ACC112 (cell line): ENCODE data around the gene PPP2CA.
"Not testable (repeated sequence)": the region's sequence is repeated elsewhere in the genome, so short reads cannot be mapped to it uniquely, and the experiment has no call there.

Experiments used
- H2AFZ ChIP-seq: fragments of 200-600 bp; sonication (generic); one replicate; pipeline ENCODE4 v1.6.0; 2017; ENCODE audit warnings: antibody characterized with exemption, low read length; ENCODE audit not compliant: unreplicated experiment
- H3K27ac ChIP-seq: fragments of 200-600 bp; sonication (generic); 2 replicates; pipeline ENCODE4 v1.5.1; 2014; ENCODE audit warnings: low read depth, mild to moderate bottlenecking, antibody characterized with exemption, low read length, moderate library complexity
- H3K27me3 ChIP-seq: fragments of 200-600 bp; sonication (generic); 2 replicates; pipeline ENCODE4 v1.6.1; 2014; ENCODE audit warnings: mild to moderate bottlenecking, antibody characterized with exemption, low read length, moderate library complexity, mixed read lengths; ENCODE audit not compliant: insufficient read depth
- H3K36me3 ChIP-seq: fragments of 200-600 bp; sonication (generic); 2 replicates; pipeline ENCODE4 v1.6.1; 2016; ENCODE audit warnings: mild to moderate bottlenecking, antibody characterized with exemption, low read length, moderate library complexity, mixed read lengths; ENCODE audit not compliant: insufficient read depth
- H3K4me1 ChIP-seq: fragments of 200-600 bp; sonication (generic); one replicate; pipeline ENCODE4 v1.6.1; 2016; ENCODE audit warnings: low read length, mixed read lengths; ENCODE audit not compliant: insufficient read depth, unreplicated experiment, control insufficient read depth
- H3K4me3 ChIP-seq: fragments of 200-600 bp; sonication (generic); 2 replicates; pipeline ENCODE4 v1.5.1; 2014; ENCODE audit warnings: mild to moderate bottlenecking, low read depth, low read length
- H3K79me2 ChIP-seq: fragments of 200-600 bp; sonication (generic); one replicate; pipeline ENCODE4 v1.6.0; 2016; ENCODE audit warnings: low read length; ENCODE audit not compliant: control insufficient read depth, unreplicated experiment, insufficient read depth

Gene PPP2CA

DNA sequence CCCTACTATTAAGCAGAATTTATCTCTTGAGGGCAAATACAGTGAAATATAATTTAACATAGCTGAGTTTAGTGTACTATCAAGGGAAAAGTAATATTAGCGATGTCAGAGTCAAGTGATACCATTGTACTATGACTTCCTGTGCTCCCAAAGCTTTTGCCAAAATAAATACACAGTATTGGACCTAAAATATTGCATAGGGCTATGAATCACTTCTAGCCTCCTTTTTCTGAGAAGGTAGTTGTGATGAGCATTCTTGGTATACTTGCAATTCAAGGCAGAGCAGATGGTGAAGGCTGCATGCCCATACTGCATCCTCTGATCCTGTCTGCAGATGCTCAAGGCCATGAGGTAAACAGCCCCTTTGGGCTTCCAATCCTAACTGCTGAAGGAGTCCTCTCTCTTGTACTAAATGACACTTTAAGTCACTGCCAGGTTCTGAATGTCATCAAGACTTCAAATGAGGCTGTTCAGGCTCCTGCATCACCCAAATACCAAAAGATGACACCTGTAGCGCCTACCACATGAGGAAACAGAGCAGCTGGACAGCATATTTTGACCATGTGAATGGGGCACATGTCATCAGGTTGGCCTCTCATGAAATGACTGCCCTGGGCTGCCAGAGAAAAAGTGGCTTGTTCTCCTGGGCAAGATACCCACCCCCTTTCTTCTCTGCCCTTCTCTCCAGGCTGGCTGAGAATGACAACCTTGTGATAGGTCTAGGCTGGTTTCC is 29.7 kb upstream of the PPP2CA start:
- Histone ChIP-seq H3K79me2 (no peaks in the 10 kb centered on the region), H2AFZ (no peak overlapping the region), H3K36me3 (no peaks in the 10 kb centered on the region), H3K4me3 (no peak overlapping the region; the same call in 1 of the 2 replicates), H3K27me3 (no peaks in the 10 kb centered on the region), H3K4me1 (peaks cover 30% of the 10 kb centered on the region), H3K27ac (peak overlapping the region; percentile 68)

DNA sequence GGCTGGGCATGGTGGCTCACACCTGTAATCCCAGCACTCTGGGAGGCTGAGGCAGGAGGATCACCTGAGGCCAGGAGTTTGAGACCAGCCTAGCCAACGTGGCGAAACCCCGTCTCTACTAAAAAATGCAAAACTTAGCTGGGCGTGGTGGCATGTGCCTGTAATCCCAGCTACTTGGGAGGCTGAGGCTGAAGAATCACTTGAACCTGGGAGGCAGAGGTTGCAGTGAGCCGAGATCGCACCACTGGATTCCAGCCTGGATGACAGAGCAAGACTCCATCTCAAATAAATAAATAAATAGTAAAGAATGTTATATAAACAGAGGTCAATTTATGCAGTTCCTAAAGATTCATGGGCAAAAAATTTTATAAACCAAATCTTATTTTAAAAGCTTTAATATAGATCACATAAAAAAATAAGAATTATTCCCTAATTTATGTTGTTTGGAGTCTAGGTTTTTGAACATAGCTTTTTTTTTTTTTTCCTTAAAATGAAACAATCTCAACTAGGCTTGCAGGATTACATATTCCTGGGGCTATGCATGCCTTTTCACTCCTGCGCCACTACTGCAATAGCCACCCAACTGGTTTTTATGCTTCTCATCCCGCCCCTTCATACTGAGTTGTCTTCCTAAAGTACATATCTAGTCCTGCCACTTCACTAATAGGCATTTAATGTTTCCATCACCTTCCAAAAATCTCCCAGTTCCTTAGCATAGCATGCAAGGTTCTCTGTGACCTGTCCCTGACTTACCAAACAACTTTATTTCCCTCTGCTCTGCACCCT is 27.7 kb upstream of the PPP2CA start:
- H3K27ac ChIP-seq, result peak overlapping the region; percentile 62
- H3K4me1 ChIP-seq, result peaks cover 30% of the 10 kb centered on the region
- H3K4me3 ChIP-seq, H3K36me3 ChIP-seq, H2AFZ ChIP-seq, H3K27me3 ChIP-seq, H3K79me2 ChIP-seq: not testable (repeated sequence)

DNA sequence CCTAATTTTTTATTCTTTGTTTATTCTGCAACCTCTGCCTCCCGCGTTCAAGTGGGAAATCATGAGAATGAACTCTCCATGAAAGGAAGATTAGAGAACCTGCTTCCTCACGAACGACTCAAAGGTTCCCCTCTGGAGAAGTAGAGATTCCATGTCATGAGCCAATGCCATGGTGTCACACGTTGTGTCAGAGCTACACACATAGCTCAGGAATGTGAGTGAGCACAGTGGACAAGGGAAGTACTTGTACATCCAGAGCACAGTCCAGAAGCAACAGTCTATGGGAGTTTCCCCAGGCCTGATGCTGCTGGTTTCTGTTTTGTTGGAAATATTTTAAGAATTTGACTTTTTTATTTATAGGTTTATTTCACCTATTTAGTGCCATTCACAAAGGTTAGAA is 26.8 kb upstream of the PPP2CA start:
- no peaks in the 10 kb centered on the region for H3K36me3 ChIP-seq
- peak overlapping the region; percentile 62 for H3K27ac ChIP-seq
- no peak overlapping the region for H3K4me3 ChIP-seq
- peaks cover 38% of the 10 kb centered on the region for H3K4me1 ChIP-seq
- H3K79me2 ChIP-seq, result no peaks in the 10 kb centered on the region
- no peak overlapping the region for H2AFZ ChIP-seq
- no peaks in the 10 kb centered on the region for H3K27me3 ChIP-seq

DNA sequence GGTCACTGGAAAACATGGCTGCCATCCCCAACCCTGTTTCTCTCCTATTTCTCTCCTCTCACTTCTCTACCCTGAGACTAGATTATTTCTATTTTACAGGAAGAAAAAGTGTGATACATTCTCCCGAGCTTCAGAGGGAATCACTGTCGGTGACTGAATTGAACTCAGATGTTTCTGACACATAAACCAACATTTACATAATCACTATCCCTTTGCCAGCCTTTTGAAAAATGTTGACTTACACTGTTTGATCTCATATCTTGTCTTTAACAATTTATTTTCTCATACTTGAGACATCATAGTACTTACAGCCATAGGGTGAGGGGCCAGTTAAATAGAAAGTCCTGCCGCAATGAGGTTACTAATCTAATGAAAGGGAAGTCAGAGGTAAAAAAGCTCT is 25.1 kb upstream of the PPP2CA start:
- H3K4me1 ChIP-seq, result peaks cover 46% of the 10 kb centered on the region
- no peak overlapping the region for H3K27ac ChIP-seq
- no peak overlapping the region for H2AFZ ChIP-seq
- no peaks in the 10 kb centered on the region for H3K79me2 ChIP-seq
- H3K27me3 ChIP-seq, result no peaks in the 10 kb centered on the region
- H3K4me3 ChIP-seq, result no peak overlapping the region
- no peaks in the 10 kb centered on the region for H3K36me3 ChIP-seq

DNA sequence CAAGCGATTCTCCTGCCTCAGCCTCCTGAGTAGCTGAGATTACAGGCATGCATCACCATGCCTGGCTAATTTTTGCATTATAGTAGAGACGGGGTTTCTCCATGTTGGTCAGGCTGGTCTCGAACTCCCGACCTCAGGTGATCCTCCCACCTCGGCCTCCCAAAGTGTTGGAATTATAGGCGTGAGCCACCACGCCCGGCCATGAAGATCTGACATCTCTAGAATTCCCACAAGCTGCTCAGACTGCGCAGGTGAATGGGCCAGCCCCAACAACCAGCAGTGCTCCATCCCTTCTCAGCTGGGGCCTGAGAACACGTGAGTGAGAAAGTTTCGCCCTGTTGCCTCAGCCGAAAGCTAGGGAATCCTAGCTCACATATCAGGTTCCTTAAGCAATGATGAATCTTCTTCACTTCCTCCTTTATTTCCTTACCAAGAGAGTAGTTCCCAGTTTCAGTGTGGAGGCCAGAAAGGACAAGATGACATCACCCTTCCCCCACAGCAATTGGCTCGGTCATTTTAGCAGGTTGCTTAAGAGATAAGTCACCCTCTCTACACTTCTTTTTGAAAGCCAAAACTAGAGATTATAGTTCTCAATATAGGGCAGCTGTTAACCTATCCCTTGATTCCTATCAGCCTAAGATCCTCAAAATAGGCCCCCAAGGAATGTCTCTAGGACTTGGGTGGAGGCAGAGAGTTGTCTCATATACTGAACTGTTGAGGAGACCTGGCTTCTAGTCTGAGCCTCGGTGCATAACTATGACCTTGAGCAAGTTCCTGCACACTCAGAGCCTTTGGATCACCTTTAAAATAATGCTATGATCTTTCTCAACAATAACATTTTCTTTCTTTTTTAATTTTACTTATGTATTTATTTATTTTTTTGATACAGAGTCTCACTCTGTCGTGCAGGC is 23.9 kb upstream of the PPP2CA start:
- Histone ChIP-seq H3K4me3 (no peak overlapping the region), H3K27ac (no peak overlapping the region), H2AFZ (no peak overlapping the region), H3K36me3 (no peaks in the 10 kb centered on the region), H3K27me3 (no peaks in the 10 kb centered on the region), H3K4me1 (peaks cover 46% of the 10 kb centered on the region), H3K79me2 (no peaks in the 10 kb centered on the region)

DNA sequence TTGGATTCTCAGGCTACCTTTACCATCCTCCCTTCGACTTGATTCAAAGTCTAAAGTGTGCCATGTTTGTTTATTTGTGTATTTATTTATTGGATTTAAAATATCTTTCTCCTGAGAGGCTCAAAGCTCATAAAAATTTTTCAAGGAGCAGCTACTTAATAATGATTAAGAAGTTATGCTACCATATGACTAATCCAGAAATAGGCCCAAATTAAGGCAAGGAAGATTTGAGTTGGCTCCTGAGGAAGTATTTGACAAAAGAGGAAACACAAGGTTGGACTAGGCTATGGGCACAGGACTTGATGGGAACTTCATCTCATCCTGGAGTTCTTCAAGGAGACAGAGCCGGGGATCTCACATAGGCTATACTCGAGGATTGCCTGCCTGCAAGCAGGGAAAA is 22.4 kb upstream of the PPP2CA start:
- H3K79me2 ChIP-seq, result no peaks in the 10 kb centered on the region
- H3K4me3 ChIP-seq, result no peak overlapping the region
- no peaks in the 10 kb centered on the region for H3K27me3 ChIP-seq
- H3K27ac ChIP-seq, result no peak overlapping the region; the same call in 1 of the 2 replicates
- peaks cover 40% of the 10 kb centered on the region for H3K4me1 ChIP-seq
- no peak overlapping the region for H2AFZ ChIP-seq
- H3K36me3 ChIP-seq, result no peaks in the 10 kb centered on the region

DNA sequence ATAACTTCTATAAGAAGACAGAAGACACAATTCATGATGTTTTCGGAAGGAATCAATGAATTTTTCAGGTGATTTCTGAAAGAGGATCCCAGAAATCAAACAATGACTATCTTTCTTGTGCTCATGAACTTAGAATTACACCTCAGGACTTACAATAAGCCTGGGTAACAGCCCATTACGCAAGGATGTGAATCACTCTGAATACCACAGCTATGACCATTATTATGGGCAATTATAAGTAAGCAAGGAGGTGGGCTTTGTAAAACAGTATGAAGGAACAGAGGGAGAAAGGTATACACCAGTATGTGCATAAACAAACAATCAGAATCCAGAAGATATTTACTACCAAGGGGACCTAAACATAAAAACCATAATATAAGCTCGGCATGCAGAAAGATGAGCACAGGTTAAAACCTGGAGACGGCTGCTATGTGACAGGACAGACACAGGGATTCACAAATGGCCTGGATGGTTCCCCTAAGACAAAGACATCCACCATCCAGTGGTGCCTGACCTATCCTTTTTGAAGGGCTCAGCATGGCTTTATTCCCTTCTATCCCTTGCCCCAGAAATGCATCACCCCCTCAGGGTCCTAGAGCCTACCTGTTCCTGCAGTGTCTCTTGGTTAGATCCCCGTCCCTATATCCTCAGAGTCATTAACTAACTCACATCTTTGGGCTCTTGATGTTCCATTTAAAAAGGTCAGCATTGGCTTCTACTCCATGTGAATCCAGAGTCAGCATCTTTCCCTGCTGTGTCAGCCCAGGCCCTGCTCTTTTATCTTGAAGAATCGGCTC is 21.8 kb upstream of the PPP2CA start:
- Histone ChIP-seq H2AFZ (no peak overlapping the region), H3K4me1 (peaks cover 35% of the 10 kb centered on the region)

DNA sequence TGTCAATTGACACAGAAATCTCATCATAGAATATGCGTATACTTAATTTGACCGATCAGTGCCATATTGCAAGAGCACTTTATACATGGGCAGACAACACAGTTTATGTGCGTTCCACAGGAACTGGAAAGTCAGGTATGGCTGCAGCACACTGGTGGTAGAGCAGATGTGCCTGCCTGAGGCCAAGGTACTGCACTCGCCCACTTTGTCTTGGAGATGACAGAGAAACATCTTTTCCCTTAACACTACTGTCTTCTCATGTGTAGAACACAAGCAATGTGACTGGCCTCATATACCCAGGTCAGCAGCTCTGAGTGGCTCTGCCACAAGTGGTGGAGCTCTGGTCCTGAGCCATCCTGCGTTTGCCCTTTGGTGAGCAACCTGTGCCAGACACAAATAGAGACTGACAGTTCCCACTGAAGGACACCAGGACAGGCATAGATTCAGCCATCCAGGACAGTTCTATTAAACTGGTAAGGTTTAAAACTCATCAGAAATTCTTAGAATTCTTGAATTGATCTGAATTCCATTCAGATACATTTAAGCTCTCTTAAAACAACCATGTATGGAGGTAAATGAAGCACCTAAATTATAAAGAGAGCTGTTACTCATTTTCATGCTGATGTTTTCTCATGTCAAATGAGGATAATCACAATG is 21.0 kb upstream of the PPP2CA start:
- Histone ChIP-seq H2AFZ (no peak overlapping the region), H3K79me2 (no peaks in the 10 kb centered on the region), H3K27ac (peak overlapping the region; percentile 57), H3K36me3 (no peaks in the 10 kb centered on the region), H3K4me1 (peaks cover 31% of the 10 kb centered on the region), H3K27me3 (no peaks in the 10 kb centered on the region), H3K4me3 (no peak overlapping the region; the same call in 1 of the 2 replicates)

More for the DNA sequence above, 21.8 kb upstream of the PPP2CA start:
- H3K27ac ChIP-seq, result peak overlapping the region; percentile 57
- H3K36me3 ChIP-seq, result no peaks in the 10 kb centered on the region
- H3K79me2 ChIP-seq, result no peaks in the 10 kb centered on the region
- no peaks in the 10 kb centered on the region for H3K27me3 ChIP-seq
- H3K4me3 ChIP-seq, result peak overlapping the region; percentile 16; the same call in 1 of the 2 replicates

DNA sequence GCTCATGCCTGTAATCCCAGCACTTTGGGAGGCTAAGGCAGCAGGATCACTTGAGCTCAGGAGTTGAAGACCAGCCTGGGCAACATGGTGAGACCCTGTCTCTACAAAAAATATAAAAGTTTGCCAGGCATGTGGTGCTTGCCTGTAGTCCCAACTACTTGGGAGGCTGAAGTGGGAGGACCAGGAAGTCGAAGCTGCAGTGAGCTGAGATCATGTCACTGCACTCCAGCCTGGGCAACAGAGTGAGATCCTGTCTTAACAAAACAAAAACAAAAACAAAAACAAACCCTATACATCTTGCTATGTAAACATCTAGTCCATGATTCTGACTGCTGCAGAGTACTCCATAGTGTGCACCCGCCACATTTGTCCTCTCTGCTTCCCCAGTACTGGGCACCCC is 19.8 kb upstream of the PPP2CA start:
- no peak overlapping the region for H3K4me3 ChIP-seq
- no peaks in the 10 kb centered on the region for H3K36me3 ChIP-seq
- no peaks in the 10 kb centered on the region for H3K79me2 ChIP-seq
- no peak overlapping the region for H3K27ac ChIP-seq
- peaks cover 31% of the 10 kb centered on the region for H3K4me1 ChIP-seq
- no peaks in the 10 kb centered on the region for H3K27me3 ChIP-seq
- no peak overlapping the region for H2AFZ ChIP-seq
